ENCODE data around the gene PPP6R2.

Gene PPP6R2

DNA sequence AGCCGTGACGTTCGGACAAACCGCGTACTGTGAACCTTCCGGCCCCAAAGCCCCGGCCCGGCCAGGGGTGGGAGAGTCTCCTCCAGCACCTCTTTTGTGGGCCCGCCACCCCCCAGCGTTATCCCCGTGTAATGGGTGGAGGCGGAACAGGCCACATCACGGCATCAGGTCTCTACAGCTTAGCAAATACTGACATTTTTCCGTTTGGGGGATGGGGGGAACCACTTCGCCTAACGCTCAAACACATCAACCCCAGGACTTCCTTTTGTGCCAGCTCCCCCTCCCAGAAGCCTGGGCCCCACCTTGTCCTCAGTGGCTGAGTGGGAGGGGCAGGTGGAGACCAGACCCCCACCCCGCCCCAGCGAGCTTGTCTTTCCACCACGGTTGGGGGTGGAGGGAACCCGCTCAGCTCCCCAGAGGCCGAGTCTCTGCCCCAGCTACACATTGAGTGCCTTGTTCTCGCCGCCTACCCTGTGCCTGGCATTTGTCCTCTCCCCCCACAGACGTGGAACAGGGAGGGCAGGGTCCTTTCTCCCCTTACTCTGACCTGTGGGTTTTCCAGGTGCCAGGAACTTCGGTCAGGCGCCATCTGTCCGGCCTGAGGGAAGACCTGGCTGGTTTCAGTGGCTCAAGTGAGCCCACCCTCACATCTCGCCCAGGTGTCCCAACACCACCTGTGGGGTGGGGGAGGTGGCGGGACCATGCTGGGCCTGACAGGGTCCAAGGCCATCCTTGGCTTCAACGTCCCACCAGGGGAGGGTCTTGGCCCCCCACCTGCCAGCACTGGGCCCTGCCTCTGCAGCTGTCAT, 102.1 kb downstream of the PPP6R2 start:
- no peak for TF ChIP-seq ZBTB7A (IDR thresholded peaks at IDR 0.05; ENCODE audit: low read depth)
- TF ChIP-seq TAF1 (IDR thresholded peaks at IDR 0.05; ENCODE audit: low read depth) = no peak
- no peak for TF ChIP-seq YY1 (IDR thresholded peaks at IDR 0.05; ENCODE audit: low read depth)
- no peak for TF ChIP-seq MAX (IDR thresholded peaks at IDR 0.05)
- no peak for TF ChIP-seq TCF12 (IDR thresholded peaks at IDR 0.05; ENCODE audit: low read depth)
- TF ChIP-seq, protein P1, sequence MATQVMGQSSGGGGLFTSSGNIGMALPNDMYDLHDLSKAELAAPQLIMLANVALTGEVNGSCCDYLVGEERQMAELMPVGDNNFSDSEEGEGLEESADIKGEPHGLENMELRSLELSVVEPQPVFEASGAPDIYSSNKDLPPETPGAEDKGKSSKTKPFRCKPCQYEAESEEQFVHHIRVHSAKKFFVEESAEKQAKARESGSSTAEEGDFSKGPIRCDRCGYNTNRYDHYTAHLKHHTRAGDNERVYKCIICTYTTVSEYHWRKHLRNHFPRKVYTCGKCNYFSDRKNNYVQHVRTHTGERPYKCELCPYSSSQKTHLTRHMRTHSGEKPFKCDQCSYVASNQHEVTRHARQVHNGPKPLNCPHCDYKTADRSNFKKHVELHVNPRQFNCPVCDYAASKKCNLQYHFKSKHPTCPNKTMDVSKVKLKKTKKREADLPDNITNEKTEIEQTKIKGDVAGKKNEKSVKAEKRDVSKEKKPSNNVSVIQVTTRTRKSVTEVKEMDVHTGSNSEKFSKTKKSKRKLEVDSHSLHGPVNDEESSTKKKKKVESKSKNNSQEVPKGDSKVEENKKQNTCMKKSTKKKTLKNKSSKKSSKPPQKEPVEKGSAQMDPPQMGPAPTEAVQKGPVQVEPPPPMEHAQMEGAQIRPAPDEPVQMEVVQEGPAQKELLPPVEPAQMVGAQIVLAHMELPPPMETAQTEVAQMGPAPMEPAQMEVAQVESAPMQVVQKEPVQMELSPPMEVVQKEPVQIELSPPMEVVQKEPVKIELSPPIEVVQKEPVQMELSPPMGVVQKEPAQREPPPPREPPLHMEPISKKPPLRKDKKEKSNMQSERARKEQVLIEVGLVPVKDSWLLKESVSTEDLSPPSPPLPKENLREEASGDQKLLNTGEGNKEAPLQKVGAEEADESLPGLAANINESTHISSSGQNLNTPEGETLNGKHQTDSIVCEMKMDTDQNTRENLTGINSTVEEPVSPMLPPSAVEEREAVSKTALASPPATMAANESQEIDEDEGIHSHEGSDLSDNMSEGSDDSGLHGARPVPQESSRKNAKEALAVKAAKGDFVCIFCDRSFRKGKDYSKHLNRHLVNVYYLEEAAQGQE (IDR thresholded peaks at IDR 0.05; ENCODE audit: low read depth) = no peak
- no peak for TF ChIP-seq RAD21 (IDR thresholded peaks at IDR 0.05; ENCODE audit: low read depth)
- no peak for TF ChIP-seq USF1 (IDR thresholded peaks at IDR 0.05)
- no peak for TF ChIP-seq CREB1 (IDR thresholded peaks at IDR 0.05; ENCODE audit: low read depth)
- TF ChIP-seq EP300 (IDR thresholded peaks at IDR 0.05; ENCODE audit: borderline replicate concordance) = no peak
- no peak for TF ChIP-seq EGR1 (IDR thresholded peaks at IDR 0.05)

DNA sequence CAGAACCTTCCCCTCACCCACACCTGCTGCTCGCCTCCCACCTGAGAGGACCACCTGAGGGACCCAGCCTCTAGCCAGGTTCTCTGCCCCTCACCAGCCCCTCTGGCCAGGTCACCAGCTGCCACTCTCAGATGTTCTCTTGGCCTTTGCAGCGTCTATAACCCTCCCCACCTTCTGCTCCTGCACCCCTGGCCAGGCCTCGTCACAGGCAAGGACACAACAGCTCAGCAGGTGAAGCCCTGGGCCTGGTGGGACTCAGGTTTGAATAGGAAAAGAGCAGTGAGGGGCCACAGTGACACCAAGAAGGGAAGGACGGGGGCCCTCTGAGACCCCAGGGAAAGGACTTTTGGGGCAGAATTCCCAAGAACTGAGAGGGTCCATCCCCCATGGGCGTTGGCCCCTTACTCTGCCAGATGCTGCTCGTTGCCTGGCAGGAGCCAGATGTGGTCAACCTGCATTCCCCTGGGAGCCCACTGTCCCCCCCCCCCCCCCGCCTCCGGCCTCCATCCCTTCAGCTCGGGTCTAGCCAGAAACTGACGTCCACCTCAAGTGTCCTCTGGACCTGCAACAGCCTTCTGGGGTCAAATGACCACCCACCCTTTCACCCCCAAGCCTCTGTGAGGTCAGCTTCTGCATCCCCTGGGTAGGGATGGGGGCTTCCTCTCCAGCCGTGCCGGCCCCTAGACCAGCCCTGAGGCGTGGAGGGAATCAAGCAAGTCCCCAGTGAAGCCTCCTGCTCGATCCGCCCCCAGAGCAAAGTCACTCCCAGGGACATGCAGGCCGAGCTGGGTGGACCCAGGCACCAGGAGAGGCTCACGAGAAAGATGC, 103.0 kb downstream of the PPP6R2 start:
- TF ChIP-seq, protein P1 (IDR thresholded peaks at IDR 0.05; ENCODE audit: low read depth) = no peak
- TF ChIP-seq RAD21 (IDR thresholded peaks at IDR 0.05; ENCODE audit: low read depth) (no peak), USF1 (IDR thresholded peaks at IDR 0.05) (no peak), EGR1 (IDR thresholded peaks at IDR 0.05) (no peak), TCF12 (IDR thresholded peaks at IDR 0.05; ENCODE audit: low read depth) (no peak), ZBTB7A (IDR thresholded peaks at IDR 0.05; ENCODE audit: low read depth) (no peak), MAX (IDR thresholded peaks at IDR 0.05) (no peak), TEAD4 (IDR thresholded peaks at IDR 0.05) (no peak), EP300 (IDR thresholded peaks at IDR 0.05; ENCODE audit: borderline replicate concordance) (no peak), FOXM1 (IDR thresholded peaks at IDR 0.05; ENCODE audit: borderline replicate concordance, low read depth) (no peak), NFIC (IDR thresholded peaks at IDR 0.05) (no peak), TAF1 (IDR thresholded peaks at IDR 0.05; ENCODE audit: low read depth) (no peak)

GRCh38 chr22:50446708-50447575, 103.8 kb downstream of the PPP6R2 start:
- no peak for TF ChIP-seq RAD21 (IDR thresholded peaks at IDR 0.05; ENCODE audit: low read depth)
- no peak for TF ChIP-seq TCF12 (IDR thresholded peaks at IDR 0.05; ENCODE audit: low read depth)
- no peak for TF ChIP-seq FOXM1 (IDR thresholded peaks at IDR 0.05; ENCODE audit: borderline replicate concordance, low read depth)
- no peak for TF ChIP-seq USF1 (IDR thresholded peaks at IDR 0.05)
- TF ChIP-seq YY1 (IDR thresholded peaks at IDR 0.05; ENCODE audit: low read depth) = no peak
- no peak for TF ChIP-seq TAF1 (IDR thresholded peaks at IDR 0.05; ENCODE audit: low read depth)
- TF ChIP-seq TEAD4 (IDR thresholded peaks at IDR 0.05) = no peak
- no peak for TF ChIP-seq EGR1 (IDR thresholded peaks at IDR 0.05)
- TF ChIP-seq CEBPB (IDR thresholded peaks at IDR 0.05) = no peak
- TF ChIP-seq MAX (IDR thresholded peaks at IDR 0.05) = no peak
- no peak for TF ChIP-seq NFIC (IDR thresholded peaks at IDR 0.05)
- no peak for TF ChIP-seq ZBTB7A (IDR thresholded peaks at IDR 0.05; ENCODE audit: low read depth)
- TF ChIP-seq, protein P1 (IDR thresholded peaks at IDR 0.05; ENCODE audit: low read depth) = no peak
- no peak for TF ChIP-seq CREB1 (IDR thresholded peaks at IDR 0.05; ENCODE audit: low read depth)
- no peak for TF ChIP-seq EP300 (IDR thresholded peaks at IDR 0.05; ENCODE audit: borderline replicate concordance)
